ENCODE results near the gene ERICH2.

Gene ERICH2

DNA sequence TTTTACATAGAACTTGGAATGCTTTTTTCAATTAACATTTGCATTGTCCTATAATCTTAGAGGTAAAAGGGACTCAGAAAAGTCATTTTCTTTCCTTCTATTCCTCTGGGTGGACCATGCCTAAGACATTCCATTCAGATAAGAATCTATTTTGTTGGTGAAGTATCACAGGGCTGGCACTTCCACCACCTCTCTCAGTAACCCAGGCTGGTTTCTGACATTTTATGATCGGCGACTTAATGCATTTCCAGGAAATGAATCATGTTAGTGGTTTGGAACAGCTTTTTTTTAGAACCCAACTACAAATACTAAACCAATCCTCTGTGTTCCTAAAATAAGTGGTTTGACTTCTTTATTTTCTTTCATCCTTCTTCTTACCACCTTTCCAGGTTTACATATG is 73.5 kb downstream of the ERICH2 start:
- no peak for DNase-seq

- DNase-seq: no peak
Observed at GRCh38 chr2:170845343-170845742, 75.2 kb downstream of the ERICH2 start.

DNA sequence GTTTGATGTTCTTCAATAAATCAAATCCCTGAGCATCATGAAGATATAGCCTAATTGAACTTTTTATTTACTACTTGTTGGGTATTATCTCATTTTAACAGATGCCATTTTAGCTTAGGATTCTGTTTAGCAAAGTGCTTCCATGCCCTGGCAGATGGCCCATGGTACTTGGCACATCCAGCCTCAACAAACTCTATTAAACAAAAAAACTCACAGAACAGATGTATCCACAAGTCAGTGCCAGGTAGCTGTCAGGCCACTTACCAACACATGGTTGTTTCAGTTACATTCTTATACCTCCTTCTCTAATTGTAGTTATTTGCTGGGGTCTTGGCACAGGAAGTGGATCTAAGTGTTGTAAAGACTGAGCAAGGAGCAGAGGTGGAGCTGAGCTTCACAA is 76.1 kb downstream of the ERICH2 start:
- peak; percentile 46 for DNase-seq

GRCh38 chr2:170847716-170848115 is 77.5 kb downstream of the ERICH2 start:
- DNase-seq: no peak
